Neural crest cell (in vitro differentiated cells): ENCODE data around the gene COX14. TPM values are rescaled to one million over a fixed set of nuclear protein-coding genes. Genes with fewer than 3 reads are reported as not detected.

Experiments
- DNase-seq: peaks from one replicate; pipeline ENCODE4 v3.0.0; 2021; ENCODE audit warnings: low read depth, mixed read lengths, low spot score
- H3K27ac Mint-ChIP-seq: one replicate; pipeline ENCODE4 v1.8.0; 2021; ENCODE audit warnings: mild to moderate bottlenecking, mixed read lengths; ENCODE audit not compliant: unreplicated experiment
- H3K27me3 Mint-ChIP-seq: 2 replicates; pipeline ENCODE4 v1.8.0; 2021; ENCODE audit warnings: low read depth, mild to moderate bottlenecking, mixed read lengths
- H3K36me3 Mint-ChIP-seq: 2 replicates; pipeline ENCODE4 v1.8.0; 2021; ENCODE audit warnings: low read depth, mild to moderate bottlenecking, mixed read lengths
- H3K4me1 Mint-ChIP-seq: 2 replicates; pipeline ENCODE4 v1.8.0; 2021; ENCODE audit warnings: mixed read lengths
- H3K4me3 Mint-ChIP-seq: one replicate; pipeline ENCODE4 v1.8.0; 2021; ENCODE audit warnings: mild to moderate bottlenecking, mixed read lengths
- H3K9me3 Mint-ChIP-seq: 2 replicates; pipeline ENCODE4 v1.8.0; 2021; ENCODE audit warnings: mixed read lengths
- CTCF ChIP-seq: fragments of 200-600 bp; sonication (generic); conservative IDR thresholded peaks from 2 replicates; pipeline ENCODE4 v1.5.0; 2021; ENCODE audit warnings: antibody characterized with exemption, mild to moderate bottlenecking
- total RNA-seq: library from RNA; stranded (reverse); gene quantifications from 2 replicates; pipeline ENCODE4 v1.2.1, GENCODE V29; 2021

COX14 gene
- total RNA-seq, 1 donor from 2014 or later = 22.4 TPM

GRCh38 chr12:50089730-50090129, 22.3 kb upstream of the COX14 start:
- Mint-ChIP-seq H3K4me1 (peaks cover 32% of the 10 kb centered on the region), H3K27me3 (no peaks in the 10 kb centered on the region), H3K9me3 (no peaks in the 10 kb centered on the region), H3K36me3 (peaks cover 10% of the 10 kb centered on the region), H3K27ac (no peak overlapping the region), H3K4me3 (no peak overlapping the region)
- no peak for DNase-seq
- TF ChIP-seq CTCF = no peak

- Mint-ChIP-seq H3K4me3 (no peak overlapping the region), H3K36me3 (peaks cover 10% of the 10 kb centered on the region), H3K27me3 (no peaks in the 10 kb centered on the region), H3K4me1 (peaks cover 28% of the 10 kb centered on the region), H3K9me3 (no peaks in the 10 kb centered on the region), H3K27ac (no peak overlapping the region)
- DNase-seq = no peak
- TF ChIP-seq CTCF = no peak
These were observed 21.6 kb upstream of the COX14 start for GRCh38 chr12:50090391-50090790.

- no peak overlapping the region for H3K27ac Mint-ChIP-seq
- H3K36me3 Mint-ChIP-seq = peaks cover 17% of the 10 kb centered on the region
These were observed 14.1 kb upstream of the COX14 start for GRCh38 chr12:50097952-50098351.

GRCh38 chr12:50099302-50100008, 12.6 kb upstream of the COX14 start:
- DNase-seq = no peak
- Mint-ChIP-seq H3K4me1 (no peaks in the 10 kb centered on the region), H3K9me3 (no peaks in the 10 kb centered on the region), H3K36me3 (peaks cover 17% of the 10 kb centered on the region), H3K4me3 (no peak overlapping the region), H3K27ac (peak overlapping the region; percentile 95), H3K27me3 (no peaks in the 10 kb centered on the region)
- no peak for TF ChIP-seq CTCF

More at GRCh38 chr12:50097952-50098351, 14.1 kb upstream of the COX14 start:
- Mint-ChIP-seq H3K9me3 (no peaks in the 10 kb centered on the region), H3K27me3 (no peaks in the 10 kb centered on the region), H3K4me1 (no peaks in the 10 kb centered on the region), H3K4me3 (no peak overlapping the region)
- DNase-seq = no peak
- no peak for TF ChIP-seq CTCF

- no peak for TF ChIP-seq CTCF
- Mint-ChIP-seq H3K9me3 (no peaks in the 10 kb centered on the region), H3K27me3 (no peaks in the 10 kb centered on the region), H3K27ac (no peak overlapping the region), H3K36me3 (peaks cover 16% of the 10 kb centered on the region), H3K4me3 (no peak overlapping the region), H3K4me1 (no peaks in the 10 kb centered on the region)
- no peak for DNase-seq
These were observed 11.5 kb upstream of the COX14 start for GRCh38 chr12:50100561-50100960.
